Stimulated activated CD8-positive, alpha-beta memory T cell treated with anti-CD3 and anti-CD28 coated beads, Interleukin-15, amount 100 ng/mL, for 48 hours (primary cell): ENCODE data around the gene OSBP2.
A peak's percentile ranks its signal among the peaks of the same experiment; 100 is the strongest.
"Not testable (repeated sequence)": the region's sequence is repeated elsewhere in the genome, so short reads cannot be mapped to it uniquely, and the experiment has no call there.

Experiments used
- DNase-seq, 2 donors: peaks; one replicate each; pipeline ENCODE4 v3.0.0-alpha.2; 2020; ENCODE audit warnings: low read depth in 2 of 2

Gene OSBP2

GRCh38 chr22:30763815-30764673, 69.4 kb downstream of the OSBP2 start:
- peak in 1 of 2 donors; percentile 10 for DNase-seq

- DNase-seq: no peak
Observed at GRCh38 chr22:30767661-30768060, 73.0 kb downstream of the OSBP2 start.

- no peak for DNase-seq
Observed at GRCh38 chr22:30770716-30771115, 76.0 kb downstream of the OSBP2 start.

- DNase-seq: no peak
Observed at GRCh38 chr22:30773919-30774318, 79.2 kb downstream of the OSBP2 start.

GRCh38 chr22:30774566-30774965, 79.9 kb downstream of the OSBP2 start:
- DNase-seq: no peak

- DNase-seq: no peak
Observed at GRCh38 chr22:30776476-30776875, 81.8 kb downstream of the OSBP2 start.

GRCh38 chr22:30777146-30777545, 82.5 kb downstream of the OSBP2 start:
- DNase-seq: not testable (repeated sequence)

GRCh38 chr22:30777587-30777986, 82.9 kb downstream of the OSBP2 start:
- no peak for DNase-seq

GRCh38 chr22:30778261-30778660, 83.6 kb downstream of the OSBP2 start:
- no peak for DNase-seq

GRCh38 chr22:30780026-30780425, 85.4 kb downstream of the OSBP2 start:
- DNase-seq: no peak

- DNase-seq: no peak
Observed at GRCh38 chr22:30781271-30781875, 86.7 kb downstream of the OSBP2 start.

GRCh38 chr22:30782613-30783012, 87.9 kb downstream of the OSBP2 start:
- no peak for DNase-seq

GRCh38 chr22:30783021-30783420, 88.3 kb downstream of the OSBP2 start:
- DNase-seq: no peak

- no peak for DNase-seq
Observed at GRCh38 chr22:30785527-30785926, 90.9 kb downstream of the OSBP2 start.

GRCh38 chr22:30790366-30790765, 95.7 kb downstream of the OSBP2 start:
- no peak for DNase-seq

- no peak for DNase-seq
Observed at GRCh38 chr22:30792456-30792855, 97.8 kb downstream of the OSBP2 start.

GRCh38 chr22:30795118-30795517, 100.4 kb downstream of the OSBP2 start:
- DNase-seq: no peak

- no peak for DNase-seq
Observed at GRCh38 chr22:30801695-30802094, 107.0 kb downstream of the OSBP2 start.

- peak; percentile 62 to 70 for DNase-seq
Observed at GRCh38 chr22:30802202-30803166, 107.8 kb downstream of the OSBP2 start.

GRCh38 chr22:30803679-30804078, 109.0 kb downstream of the OSBP2 start:
- no peak for DNase-seq

- no peak for DNase-seq
Observed at GRCh38 chr22:30804626-30805025, 110.0 kb downstream of the OSBP2 start.

- DNase-seq: no peak
Observed at GRCh38 chr22:30806391-30806861, 111.8 kb downstream of the OSBP2 start.
